ENCODE data around the gene CHST5. TPM values are rescaled to one million over a fixed set of nuclear protein-coding genes. Genes with fewer than 3 reads are reported as not detected.

Gene CHST5
- total and polyA plus RNA-seq, 9 of the 15 experiments (the other 6 are each of a cell fraction or from before 2014, with no cell fraction given), result 0.06 to 0.21 (median 0.14) TPM; not detected in 5

DNA sequence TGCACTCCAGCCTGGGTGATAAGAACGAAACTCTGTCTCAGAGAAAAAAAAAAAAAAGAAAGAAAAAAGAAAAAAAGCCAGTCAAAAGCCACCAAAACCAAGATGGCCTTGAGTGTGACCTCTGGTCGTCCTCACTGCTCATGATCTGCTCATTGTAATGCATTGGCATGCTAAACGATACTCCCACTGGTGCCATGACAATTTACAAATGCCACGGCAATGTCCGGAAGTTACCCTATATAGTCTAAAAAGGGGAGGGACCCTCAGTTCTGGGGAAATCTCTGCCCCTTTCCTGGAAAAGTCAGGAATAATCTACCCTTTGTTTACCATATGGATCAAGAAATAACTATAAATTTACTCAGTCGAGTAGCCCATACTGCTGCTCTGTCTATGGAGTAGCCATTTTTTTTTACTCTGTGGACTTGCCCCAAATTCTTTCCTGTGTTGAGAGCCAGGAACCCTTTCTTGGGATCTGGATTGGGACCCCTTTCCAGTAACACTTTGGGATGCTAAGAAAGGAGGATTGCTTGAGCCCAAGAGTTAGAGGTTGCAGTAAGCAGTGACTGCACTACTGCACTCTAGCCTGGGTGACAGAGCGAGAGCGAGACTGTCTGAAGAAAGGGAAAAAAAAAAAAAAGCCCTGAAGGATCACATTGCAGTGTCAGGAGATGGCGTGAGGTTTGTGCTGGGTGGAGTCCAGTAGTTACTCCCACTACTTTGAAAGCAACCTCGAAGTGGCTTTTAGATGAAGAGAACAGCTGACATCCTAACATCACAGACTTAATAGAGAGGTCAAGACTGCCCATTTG, 23.9 kb upstream of the CHST5 start (continued):
- peak; percentile 70 for TF ChIP-seq ESRRA (IDR thresholded peaks at IDR 0.05; ENCODE audit: borderline replicate concordance, low read depth)
- TF ChIP-seq MAFK (IDR thresholded peaks at IDR 0.05; ENCODE audit: low read length), result peak; percentile 28; the same call in 1 of the 2 replicates
- peak; percentile 51 for TF ChIP-seq CREM (IDR thresholded peaks at IDR 0.05; ENCODE audit: low read depth)
- peak; percentile 13; the same call in 1 of the 2 replicates for TF ChIP-seq EHMT2 (IDR thresholded peaks at IDR 0.05)
- 0 out of 2 replicates have a peak, but pooled peaks have one; percentile 28 for TF ChIP-seq EP400 (IDR thresholded peaks at IDR 0.05)
- no peak for TF ChIP-seq CLOCK (CRISPR knock-in tag; IDR thresholded peaks at IDR 0.05; ENCODE audit: borderline replicate concordance)
- 0 out of 2 replicates have a peak, but pooled peaks have one; percentile 7 for TF ChIP-seq NFIC (IDR thresholded peaks at IDR 0.05)
- no peak for TF ChIP-seq FOXJ3 (CRISPR knock-in tag; IDR thresholded peaks at IDR 0.05)
- peak; percentile 74 for TF ChIP-seq POLR2A (conservative IDR thresholded peaks at IDR 0.05)
- TF ChIP-seq, protein P1, sequence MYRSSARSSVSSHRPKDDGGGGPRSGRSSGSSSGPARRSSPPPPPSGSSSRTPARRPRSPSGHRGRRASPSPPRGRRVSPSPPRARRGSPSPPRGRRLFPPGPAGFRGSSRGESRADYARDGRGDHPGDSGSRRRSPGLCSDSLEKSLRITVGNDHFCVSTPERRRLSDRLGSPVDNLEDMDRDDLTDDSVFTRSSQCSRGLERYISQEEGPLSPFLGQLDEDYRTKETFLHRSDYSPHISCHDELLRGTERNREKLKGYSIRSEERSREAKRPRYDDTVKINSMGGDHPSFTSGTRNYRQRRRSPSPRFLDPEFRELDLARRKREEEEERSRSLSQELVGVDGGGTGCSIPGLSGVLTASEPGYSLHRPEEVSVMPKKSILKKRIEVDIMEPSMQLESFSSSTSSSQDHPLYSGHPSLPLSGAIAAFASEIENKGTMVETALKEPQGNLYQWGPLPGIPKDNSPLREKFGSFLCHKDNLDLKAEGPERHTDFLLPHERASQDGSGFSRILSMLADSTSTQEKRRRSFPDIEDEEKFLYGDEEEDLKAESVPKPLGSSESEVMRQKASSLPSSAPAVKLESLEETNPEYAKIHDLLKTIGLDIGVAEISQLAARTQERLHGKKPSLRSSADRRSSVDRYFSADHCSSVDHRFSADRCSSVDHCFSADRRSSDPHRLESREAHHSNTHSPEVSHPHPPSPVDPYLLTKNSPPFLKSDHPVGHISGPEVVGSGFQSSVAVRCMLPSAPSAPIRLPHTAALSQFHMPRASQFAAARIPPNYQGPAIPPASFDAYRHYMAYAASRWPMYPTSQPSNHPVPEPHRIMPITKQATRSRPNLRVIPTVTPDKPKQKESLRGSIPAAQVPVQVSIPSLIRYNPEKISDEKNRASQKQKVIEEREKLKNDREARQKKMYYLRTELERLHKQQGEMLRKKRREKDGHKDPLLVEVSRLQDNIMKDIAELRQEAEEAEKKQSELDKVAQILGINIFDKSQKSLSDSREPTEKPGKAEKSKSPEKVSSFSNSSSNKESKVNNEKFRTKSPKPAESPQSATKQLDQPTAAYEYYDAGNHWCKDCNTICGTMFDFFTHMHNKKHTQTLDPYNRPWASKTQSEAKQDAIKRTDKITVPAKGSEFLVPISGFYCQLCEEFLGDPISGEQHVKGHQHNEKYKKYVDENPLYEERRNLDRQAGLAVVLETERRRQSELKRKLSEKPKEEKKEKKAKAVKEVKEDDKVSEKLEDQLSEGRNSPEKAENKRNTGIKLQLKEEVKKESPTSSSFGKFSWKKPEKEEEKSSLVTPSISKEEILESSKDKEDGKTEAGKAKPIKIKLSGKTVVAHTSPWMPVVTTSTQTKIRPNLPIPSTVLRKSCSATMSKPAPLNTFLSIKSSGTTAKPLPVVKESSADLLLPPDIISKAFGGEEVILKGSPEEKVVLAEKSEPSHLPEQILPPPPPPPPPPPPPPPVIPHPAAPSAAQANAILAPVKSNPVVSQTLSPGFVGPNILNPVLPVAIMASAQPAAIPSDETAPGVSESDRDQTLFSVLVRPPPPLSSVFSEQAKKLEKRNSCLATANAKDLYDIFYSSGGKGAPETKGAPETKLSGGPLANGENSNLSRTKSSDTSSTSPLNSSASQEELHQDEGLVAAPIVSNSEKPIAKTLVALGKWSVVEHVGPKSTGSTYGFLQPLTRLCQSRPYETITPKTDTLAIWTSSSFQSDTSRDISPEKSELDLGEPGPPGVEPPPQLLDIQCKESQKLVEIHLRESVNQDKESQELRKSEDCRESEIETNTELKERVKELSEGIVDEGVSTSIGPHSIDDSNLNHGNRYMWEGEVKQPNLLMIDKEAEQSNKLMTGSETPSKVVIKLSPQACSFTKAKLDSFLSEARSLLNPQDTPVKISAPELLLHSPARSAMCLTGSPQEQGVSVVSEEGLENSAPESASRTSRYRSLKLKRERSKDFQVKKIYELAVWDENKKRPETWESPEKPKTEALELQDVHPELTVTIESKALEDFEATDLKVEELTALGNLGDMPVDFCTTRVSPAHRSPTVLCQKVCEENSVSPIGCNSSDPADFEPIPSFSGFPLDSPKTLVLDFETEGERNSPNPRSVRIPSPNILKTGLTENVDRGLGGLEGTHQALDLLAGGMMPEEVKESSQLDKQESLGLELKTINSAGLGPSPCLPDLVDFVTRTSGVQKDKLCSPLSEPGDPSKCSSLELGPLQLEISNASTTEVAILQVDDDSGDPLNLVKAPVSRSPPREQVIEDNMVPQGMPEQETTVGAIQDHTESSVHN (IDR thresholded peaks at IDR 0.05; ENCODE audit: borderline replicate concordance in 1 of 2, low read depth in 1 of 2), result no peak
- no peak for TF ChIP-seq MEF2A (IDR thresholded peaks at IDR 0.05; ENCODE audit: control insufficient read depth, low read depth, low read length)
- TF ChIP-seq POLR2AphosphoS2 (IDR thresholded peaks at IDR 0.05; ENCODE audit: low read length), result peak; percentile 55; the same call in 1 of the 2 replicates
- TF ChIP-seq ZNF589 (CRISPR knock-in tag; IDR thresholded peaks at IDR 0.05; ENCODE audit: low read depth), result 0 out of 2 replicates have a peak, but pooled peaks have one; percentile 12
- no peak for TF ChIP-seq CSDE1 (IDR thresholded peaks at IDR 0.05)
- TF ChIP-seq, protein P2, sequence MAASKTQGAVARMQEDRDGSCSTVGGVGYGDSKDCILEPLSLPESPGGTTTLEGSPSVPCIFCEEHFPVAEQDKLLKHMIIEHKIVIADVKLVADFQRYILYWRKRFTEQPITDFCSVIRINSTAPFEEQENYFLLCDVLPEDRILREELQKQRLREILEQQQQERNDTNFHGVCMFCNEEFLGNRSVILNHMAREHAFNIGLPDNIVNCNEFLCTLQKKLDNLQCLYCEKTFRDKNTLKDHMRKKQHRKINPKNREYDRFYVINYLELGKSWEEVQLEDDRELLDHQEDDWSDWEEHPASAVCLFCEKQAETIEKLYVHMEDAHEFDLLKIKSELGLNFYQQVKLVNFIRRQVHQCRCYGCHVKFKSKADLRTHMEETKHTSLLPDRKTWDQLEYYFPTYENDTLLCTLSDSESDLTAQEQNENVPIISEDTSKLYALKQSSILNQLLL (CRISPR knock-in tag; IDR thresholded peaks at IDR 0.05; ENCODE audit: borderline replicate concordance), result no peak

Measured in K562 (cell line).